GM12864 (cell line): ENCODE measurements around the gene FBXO40.

ENCODE experiments used
- DNase-seq: peaks from one replicate; pipeline ENCODE4 v3.0.0-alpha.2; 2011; ENCODE audit warnings: low read depth
- H3K4me3 ChIP-seq: 2 replicates; pipeline ENCODE4 v1.5.1; 2011; ENCODE audit warnings: mild to moderate bottlenecking, low read depth, low read length, control low read depth
- CTCF ChIP-seq: IDR thresholded peaks from 2 replicates; pipeline ENCODE4 v1.5.1; 2011; ENCODE audit warnings: low read depth, mild to moderate bottlenecking, moderate library complexity, low read length, control low read depth, inconsistent platforms; ENCODE audit errors: missing control alignments

FBXO40 gene

GRCh38 chr3:121619691-121620090, 26.5 kb downstream of the FBXO40 start:
- DNase-seq: no peak
- TF ChIP-seq CTCF: no peak

GRCh38 chr3:121621491-121621890, 28.3 kb downstream of the FBXO40 start:
- H3K4me3 ChIP-seq: no peak overlapping the region
- TF ChIP-seq CTCF: no peak
- no peak for DNase-seq

More at GRCh38 chr3:121619691-121620090, 26.5 kb downstream of the FBXO40 start:
- no peak overlapping the region for H3K4me3 ChIP-seq

GRCh38 chr3:121624147-121624899, 31.1 kb downstream of the FBXO40 start:
- TF ChIP-seq CTCF: no peak
- H3K4me3 ChIP-seq: no peak overlapping the region
- DNase-seq: no peak

- H3K4me3 ChIP-seq: no peak overlapping the region
- no peak for DNase-seq
- TF ChIP-seq CTCF: no peak
These were observed 33.3 kb downstream of the FBXO40 start for GRCh38 chr3:121626495-121626894.

GRCh38 chr3:121627211-121627610, 34.0 kb downstream of the FBXO40 start:
- no peak for DNase-seq
- H3K4me3 ChIP-seq: no peak overlapping the region
- TF ChIP-seq CTCF: no peak

GRCh38 chr3:121627622-121628021, 34.4 kb downstream of the FBXO40 start:
- no peak for DNase-seq
- no peak overlapping the region for H3K4me3 ChIP-seq
- TF ChIP-seq CTCF: no peak

GRCh38 chr3:121629601-121630000, 36.4 kb downstream of the FBXO40 start:
- no peak for TF ChIP-seq CTCF
- DNase-seq: no peak
- no peak overlapping the region for H3K4me3 ChIP-seq
